Measurements from ENCODE around the gene CHURC1.

CHURC1 gene

DNA sequence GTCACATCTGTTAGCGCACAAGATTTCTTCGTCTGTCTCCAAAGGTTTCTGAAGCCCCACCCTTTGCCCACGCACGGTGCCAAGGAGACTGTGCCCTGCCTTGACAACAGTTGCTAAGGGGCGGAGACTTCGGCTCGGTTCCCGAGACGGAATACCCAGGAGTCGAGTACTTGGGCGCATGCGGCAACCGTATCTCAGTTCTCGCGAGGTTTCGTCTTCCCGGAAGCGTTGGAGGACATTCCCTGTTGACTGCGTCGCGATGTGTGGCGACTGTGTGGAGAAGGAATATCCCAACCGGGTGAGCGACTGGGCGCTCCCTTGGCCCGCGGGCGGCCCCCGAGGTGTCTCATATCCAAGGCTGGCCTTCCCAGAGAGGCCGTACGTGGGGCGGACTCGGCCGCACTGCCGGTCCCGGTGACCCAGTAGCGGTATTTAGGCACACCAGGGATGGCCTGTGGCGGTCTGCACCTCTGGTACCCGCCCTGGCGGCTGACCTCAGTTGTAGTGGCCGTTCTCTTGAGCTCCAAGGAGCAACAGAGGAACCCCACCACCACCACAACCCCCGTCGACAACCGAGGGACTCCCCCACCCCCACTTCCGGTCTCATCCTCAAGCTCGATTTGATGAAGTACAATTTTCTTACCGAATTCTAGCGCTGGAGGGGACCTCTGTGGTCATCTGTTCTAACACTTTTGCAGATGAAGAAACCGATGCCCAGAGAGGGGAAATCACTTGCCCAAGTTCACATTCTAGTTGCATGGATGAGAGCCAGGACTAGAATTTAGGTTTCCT, at the start of gene CHURC1:
TSS of gene CHURC1 (plus strand) at position 219 of the 792 bp plus-strand sequence. CDS start at position 260, 41 bp downstream.
- DNase-seq = peak; percentile 100

DNA sequence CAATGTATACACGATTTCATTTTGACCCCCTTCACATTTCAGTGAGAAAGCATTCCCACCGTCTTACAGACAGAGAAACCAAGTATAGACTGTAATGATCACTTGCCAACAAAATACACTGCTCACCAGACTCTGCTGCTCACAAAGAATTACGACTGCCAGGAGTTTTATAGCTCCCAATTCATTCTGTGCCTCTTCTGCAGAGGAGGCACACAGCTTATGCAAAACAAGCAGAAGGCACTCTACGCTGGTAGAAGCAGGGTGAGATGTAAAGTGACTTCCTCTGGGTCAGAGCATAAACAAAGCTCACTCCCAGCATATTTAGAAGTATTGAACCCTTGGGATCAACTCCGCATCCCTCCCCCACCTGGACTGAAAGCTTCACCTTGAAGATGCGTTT, 49.1 kb upstream of the CHURC1 start:
- DNase-seq = no peak

DNA sequence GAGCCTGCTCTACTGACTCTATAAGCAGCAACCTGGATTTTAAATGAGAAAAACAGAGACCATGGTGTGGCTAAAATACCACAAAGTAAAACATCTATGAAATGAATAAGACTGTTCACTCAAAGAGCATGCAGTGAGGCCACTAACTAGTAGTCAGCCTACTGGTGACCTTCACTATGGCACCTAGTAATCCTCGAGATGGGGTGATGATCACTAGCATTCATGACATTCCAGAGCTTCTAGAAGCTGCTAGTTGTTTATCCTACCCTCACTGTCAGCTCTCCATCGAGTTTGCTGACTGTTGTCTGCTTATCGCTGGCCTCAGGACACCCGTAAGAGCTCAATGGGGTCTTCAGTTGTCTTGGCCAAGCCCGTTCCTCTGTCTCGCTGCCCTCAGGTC, 48.3 kb upstream of the CHURC1 start:
- DNase-seq = no peak

DNA sequence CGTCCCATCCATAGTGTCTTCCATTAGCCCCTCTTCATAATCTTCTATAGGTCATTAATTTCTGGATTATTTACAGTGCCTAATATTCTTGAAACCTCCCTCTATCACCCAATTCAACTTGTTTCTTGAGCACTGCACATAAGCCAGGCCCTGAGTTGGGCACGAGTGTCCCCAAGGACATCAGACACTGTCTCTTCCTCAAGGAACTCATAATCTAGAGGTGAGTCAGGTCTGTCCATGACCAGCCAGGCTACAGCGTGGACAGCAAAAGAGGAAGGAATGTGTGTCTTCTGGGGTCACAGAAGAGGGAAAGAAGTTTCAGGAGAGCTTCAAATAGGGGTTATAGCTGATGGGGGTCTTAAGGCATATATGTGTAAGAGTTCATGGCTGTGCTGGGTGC, 47.1 kb upstream of the CHURC1 start:
- DNase-seq = no peak

DNA sequence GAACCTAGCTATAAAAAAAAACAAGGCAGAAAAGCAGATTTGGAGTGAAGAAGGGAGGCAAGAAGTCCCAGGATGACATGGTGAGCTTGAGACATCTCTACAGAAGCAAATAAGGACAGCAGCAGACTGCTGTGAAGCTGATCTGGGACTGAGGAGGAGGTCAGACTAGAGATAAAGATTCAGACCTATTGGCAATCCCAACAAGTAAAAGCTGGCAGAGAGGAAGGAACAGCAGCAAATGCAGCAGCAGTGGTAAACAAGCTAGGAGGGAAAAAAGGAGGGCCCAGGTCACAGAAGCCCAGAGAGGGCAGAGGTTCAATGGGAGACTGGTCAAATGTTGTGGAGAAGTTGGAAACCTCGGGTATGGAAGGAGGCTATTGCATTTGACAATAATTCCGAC, 45.9 kb upstream of the CHURC1 start:
- DNase-seq = no peak

DNA sequence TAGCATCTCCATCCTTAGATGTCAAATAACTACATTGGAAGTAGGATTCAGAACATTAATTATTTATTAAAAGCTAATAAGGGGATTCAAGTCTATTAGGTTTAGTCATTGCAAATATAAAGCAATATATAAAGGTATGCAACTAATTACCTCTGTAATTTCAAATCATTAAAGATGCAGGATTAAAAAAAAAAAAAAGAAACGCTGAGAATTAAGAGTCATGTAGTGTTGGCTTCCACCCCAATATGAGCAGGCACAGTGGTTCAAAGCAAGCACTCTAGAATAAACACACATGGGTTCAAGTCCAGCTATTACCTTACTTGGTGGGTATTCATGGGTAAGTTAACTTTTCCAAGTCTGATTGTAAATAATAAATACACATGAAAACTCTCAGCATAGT, 45.4 kb upstream of the CHURC1 start:
- no peak for DNase-seq

DNA sequence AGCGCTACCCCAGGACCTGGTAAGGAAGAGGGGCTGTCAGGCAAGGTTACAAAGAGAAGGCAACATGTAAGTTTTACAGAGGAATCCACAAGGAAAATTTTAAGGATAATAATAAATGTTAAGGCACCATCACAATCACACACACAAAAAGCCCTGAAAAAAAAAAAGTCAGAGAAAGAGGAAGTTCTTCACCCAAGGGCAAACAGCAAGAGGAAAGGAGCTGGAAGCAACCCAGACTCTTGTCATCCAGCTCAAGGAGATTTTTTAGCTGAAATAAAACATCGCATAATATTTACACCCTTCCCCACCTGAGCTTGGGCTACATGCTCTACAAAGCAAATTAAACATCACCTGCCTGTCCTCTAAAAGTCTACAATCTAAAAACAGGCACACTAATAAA, 44.1 kb upstream of the CHURC1 start:
- no peak for DNase-seq

DNA sequence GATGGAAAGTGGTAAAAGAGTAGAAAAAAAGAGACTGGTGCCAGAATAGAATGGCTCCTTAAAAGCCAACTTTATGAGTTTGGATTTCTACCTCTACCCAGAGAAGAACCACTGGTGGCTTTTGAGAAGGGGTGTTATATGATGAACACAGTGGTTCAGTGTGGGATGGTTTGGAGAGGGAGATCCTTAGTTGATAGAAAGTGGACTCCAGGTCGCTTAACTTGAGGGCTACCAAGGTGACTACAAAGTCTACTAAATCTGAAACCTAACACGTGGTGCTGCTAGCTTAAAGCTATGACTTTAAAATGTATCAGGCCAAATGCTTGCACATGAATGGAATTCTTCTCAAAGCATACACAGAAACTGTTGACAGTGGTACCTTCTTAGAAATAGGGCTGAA, 42.9 kb upstream of the CHURC1 start:
- DNase-seq = no peak

DNA sequence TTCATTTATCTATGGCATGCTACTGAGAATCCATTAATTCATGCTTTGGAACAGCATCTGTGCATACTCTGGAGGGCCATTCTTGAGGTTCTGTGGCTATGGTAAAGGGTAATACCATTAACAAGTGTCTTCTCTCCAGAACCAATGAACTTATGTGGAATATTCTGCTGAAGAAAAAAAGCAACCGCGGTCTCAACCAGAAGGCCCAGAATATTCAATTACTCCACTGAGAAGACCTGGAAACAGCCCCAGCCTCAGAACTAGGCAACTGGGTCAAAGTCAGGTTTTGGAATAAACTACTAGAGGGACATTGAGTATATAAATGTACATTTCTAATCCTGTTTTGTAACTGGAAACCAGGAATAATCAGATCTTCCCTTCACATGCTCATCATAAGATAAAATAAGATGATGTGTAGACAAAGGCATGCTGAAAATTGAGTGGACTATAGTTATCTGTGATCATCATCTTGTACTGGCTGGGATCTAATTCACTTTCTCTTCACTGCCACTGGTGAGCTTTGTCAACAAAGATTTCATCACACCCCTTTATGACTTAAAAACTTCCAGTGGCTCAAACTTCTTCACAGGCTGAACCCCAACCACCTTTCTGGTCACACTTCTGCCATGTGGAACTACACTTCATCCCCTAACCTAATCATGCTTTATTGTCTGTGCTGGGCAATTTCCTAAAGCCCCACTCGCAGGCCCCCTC, 40.6 kb upstream of the CHURC1 start:
- no peak for DNase-seq

DNA sequence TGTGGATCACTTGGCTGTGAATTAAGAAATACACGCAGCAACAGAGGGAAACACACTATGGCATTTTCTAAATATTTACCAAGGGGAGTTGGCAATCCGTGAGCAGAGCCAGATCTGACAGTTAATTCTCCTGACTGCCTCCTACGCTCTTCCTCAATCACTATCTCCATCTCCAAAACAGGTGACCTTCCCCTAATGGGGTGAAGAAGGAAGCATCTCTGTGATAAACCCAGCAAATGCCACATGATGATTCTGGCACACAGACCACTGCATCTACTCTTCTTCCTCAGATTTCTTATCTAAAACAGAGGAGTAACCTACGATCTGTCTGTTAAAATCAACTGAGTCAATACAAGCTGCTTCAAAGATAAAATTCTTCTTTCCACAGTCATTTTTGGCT, 38.9 kb upstream of the CHURC1 start:
- DNase-seq = no peak

DNA sequence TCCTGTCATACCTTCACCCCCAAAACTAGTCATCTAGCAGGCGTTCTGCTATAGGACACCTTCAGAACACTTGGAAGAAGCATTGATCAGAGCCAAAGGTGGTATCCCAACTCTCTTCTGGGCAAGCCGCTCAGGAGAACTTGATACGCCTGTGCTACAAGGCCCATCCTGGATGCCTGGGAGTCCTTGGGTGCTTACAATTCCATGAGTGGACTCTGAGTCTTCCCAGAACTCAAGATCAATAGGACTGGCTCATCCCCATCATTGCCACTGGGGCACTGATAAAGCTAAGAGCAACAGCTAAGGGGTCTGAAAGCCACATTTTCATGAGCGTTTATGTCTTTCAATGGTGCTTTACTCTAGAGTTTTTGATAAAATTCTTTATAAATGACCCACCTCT, 36.4 kb upstream of the CHURC1 start:
- no peak for DNase-seq

DNA sequence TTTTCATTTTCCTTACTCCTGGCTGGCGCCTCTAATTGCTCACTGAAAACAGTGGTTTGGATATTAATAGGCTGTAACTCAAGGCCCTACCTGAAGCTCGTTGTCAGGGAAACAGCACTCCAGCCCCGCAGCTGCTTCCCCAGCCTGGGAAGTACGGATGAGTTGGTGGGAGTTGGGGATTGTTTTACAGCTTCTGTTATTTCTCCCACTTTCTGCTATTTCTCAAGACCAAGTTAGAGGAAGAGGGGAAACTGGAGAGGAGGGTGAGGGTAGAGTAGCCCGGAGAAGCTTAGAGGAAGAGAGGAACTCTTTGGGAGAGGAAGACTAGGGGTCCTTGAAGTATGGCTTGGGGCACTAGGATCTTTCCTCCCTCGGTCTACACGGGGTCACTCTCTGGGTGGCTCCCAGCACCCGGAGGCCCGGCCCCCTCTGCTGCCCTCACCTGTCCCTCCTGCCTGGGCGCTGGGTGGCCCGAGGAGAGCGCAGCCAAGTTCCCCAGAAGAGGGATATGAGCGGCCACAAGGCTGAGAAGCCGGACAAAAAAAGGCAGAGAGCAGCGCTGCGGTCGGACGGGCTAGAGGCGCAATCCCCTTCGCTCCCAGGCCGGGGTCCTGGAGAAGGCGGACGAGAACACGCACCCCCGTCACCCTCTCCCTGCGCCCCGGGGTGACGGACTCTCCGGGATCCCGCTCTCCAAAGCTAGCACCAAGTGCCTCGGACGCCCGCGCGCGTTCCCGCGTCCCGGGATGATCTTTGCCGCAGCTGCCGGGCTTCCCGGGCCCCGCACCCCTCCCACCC, 35.2 kb upstream of the CHURC1 start:
- DNase-seq = no peak

DNA sequence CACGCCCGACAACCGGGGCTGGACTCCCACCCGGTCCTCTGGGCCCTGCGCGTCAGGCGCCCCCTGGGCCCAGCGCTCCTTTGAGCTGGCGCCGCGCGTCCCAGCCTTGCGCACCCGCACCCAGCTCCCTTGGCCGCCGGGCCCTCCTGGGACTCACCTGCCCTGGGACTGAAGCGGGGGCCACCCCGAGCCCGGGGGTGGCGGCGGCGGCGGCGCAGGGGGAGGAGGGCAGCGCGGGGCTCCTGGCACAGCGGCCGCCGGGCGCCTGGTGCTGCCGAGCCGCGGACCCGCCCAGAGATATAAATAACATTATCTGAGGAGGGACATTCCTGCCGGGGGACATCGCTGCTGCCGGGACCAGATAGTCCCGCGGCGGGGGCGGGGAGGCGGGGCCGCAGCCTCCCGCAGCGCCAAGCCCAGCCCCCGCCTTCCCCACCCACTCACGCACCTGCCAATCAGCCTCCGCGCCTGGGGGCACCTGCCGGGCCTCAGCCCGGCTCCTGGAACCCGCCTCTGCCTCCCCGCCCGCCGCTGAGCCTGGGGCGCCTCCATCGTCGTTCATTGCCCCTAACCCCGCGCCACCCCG, 34.5 kb upstream of the CHURC1 start, which contains the start of gene SPTB:
TSS of gene SPTB (minus strand) at position 273 of the 586 bp plus-strand sequence. CDS start 56,813 bp downstream, outside the sequence.
- DNase-seq = peak; percentile 93

DNA sequence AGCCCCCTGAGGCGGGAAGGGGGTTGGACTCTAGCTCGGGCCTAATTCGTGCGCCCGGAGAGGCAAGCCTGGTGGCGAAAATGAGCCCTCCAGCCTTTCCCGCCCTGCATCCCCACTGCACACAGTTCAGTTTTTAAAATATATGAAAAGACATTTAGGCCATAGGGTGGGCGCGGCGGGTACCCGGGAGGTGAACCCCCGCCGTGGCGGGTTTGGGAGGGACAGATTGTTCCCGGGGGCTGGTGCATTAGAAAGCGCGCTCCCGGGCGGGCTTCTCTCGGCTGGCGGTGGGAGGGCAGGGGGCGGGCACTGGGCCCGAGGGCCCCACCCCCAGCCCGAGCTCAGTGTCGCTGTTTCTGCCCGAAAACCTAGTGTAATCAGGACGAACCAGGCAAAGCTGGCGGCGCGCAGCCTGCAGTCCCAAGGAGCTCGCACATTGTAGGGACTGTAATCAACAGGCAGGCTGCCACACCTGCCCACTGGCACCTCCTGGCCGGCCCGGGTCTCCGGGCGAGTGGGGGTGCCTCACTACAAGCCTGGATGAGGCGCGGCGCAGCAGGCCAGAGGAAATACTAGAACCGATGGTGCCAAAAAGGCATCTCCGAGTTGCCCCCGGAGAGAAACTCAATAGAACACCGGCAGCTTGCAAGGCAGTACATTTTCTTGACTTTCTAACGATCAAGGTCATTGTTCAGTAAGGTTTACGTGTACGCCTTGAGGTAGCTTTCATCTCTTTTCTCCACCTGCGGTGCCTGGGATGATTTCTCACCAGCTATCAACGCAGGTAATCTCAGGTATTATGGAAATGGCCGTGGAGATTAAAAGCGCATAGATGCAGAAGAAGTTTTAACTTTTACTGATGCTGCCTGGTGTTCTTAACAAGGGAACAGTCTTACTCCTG, 33.8 kb upstream of the CHURC1 start:
- peak; percentile 93 for DNase-seq

DNA sequence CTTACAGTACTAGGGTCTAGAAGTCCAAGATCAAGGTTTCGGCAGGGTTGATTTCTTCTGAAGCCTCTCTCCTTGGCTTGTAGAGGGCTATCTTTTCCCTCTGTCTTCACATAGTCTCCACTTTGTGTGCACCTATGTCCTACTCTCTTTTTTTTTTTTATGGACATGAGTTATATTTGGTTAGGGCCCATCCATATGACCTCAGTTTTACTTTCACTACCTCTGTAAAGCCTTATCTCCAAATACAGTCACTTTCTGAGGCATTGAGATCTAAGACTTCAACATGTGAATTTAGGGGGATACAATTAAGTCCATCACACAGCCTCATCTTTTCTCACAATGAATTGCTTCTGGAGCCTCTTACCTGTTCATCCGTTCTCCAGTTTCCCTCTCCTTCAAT, 28.7 kb upstream of the CHURC1 start:
- peak; percentile 83 for DNase-seq

DNA sequence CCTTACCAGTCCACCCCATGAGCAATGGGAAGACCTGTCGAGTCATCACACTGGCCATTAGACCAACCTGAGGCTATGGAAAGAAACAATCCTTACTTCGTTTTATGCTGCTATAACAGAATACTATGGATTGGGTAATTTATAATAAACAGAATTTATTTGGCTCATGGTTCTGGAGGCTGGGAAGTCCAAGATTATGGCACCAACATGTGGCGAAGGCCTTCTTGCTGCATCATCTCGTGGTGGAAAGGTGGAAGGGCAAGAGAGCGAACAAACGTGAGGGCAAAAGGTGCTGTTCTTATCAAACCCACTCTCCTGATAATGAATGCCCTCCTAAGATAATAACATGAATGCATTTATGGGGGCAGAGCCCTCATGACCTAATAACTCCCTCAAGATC, 24.9 kb upstream of the CHURC1 start:
- no peak for DNase-seq

DNA sequence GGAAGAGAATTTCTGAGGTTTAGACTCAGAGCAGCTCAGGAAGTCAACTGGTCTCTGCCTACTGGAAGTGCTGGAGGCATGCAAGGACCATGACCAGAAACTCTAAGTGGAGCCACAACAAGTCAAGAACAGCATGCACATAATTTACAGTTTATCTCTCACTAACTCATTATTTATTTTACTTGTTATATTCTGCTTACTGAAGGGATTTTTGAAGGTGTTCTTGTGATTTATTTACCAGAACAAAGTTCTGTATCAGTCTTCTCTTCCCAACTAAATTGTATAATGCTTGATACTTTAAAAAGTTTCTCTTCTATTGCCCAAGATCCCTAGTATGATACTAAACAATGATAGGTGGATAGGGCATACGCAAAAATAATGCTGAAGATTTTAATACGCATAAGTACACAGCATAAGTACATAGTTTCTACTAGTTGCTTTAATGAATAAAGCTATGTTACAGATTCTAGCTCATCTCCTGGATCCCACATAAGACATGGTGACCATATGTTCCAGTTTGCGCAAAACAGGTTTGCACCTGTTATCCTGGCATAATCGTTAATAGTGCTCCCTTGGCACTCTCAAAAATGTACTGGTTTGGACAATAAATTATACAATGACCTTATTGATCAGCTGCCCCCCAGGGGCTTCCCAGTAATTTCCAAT, 22.9 kb upstream of the CHURC1 start:
- DNase-seq = no peak

DNA sequence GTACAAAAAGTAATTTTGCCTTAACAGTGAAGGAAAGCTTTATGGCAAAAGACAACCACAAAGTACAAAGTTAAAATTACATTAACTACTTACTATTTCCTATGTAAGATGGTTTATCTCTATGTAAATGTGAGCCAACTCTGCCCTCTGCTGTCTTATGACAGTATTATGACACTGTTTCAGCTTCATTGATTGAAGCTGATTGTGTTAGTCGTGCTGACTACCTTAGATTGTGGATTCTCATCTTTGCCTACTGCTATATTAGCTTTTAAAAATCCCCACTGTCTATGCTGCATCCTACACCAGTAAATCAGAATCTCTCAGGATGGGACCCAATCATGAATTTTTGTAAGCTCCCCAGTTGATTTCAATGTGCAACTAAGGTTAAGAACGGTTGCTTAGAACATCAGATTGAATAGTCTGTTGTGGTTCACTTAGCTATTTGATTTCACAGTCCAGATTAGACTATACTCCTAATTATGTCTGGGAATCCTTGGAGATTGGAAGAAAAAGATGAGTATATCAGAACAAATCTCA, 22.3 kb upstream of the CHURC1 start:
- DNase-seq = peak; percentile 91

DNA sequence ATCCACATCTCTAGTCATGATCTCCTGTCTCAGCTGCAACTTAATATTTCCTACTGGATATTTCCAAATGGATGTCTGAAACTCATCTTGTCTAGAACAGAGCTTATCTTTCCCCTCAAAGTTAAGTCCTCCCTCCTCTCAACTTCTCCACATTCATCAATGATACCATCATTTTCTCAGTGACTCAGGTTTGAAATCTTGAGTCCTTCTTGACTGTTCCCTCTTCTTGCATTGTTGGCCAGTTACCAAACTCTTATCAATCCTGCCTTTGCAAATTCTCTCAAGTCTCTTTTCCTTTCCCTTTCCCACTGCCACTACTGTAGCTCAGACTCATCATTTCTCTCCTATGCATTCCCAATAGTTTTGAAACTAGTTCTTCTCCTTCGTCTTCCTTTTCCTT, 14.3 kb upstream of the CHURC1 start:
- no peak for DNase-seq

DNA sequence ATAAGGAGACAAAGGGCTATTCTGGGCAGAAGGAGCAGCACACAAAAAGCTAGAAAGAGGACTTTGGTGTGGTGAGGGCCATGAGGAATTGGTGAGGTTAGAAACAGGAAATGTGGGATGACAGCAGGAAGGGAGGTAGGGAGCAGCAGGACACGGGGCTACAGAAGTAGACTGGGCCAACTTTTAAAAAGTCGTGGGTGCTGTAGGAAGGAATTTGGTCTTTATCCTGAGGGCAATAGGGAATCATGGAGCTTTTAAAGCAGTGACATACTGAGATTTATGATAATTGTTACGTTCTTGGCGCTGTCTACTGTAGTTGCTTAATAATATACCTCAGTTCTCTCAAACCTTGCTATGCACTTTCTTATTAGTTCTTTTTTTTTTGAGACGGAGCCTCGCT, 8.2 kb upstream of the CHURC1 start:
- DNase-seq = no peak

DNA sequence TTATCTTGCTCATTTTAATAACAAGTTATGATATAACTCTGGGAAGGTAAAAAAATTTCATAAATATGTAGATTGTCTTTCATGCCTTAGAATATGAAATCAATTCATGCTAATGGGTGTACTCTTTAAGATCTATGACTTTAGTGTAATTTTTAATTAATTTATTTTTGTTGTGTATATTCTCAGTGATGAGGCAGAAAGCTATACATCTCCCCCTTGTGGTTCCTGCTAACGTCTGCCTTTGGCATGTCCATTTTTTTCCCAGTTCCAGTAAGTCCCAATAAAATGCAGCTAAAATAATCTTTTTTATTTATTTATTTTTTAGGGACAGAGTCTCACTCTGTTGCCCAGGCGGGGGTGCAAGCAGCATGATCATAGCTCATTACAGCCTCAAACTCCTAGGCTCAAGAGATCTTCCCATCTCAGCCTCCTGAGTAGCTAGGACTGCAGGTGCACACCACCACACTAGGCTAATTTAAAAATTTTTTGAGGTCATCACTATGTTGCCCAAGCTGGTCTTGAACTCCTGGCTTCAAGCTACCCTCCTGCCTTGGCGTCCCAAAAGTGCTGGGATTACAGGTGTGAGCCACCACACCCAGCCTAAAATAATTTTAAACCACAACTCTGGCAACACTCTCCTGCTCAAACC, 3.3 kb upstream of the CHURC1 start:
- DNase-seq = peak; percentile 36

Data from hematopoietic multipotent progenitor cell treated with erythropoietin and hydrocortisone succinate and interleukin-3 and kit ligand, for 8 days (in vitro differentiated cells).